Parathyroid adenoma (tissue), 2 donors: ENCODE measurements around the gene ST3GAL4.
"Not testable (repeated sequence)": the region's sequence is repeated elsewhere in the genome, so short reads cannot be mapped to it uniquely, and the experiment has no call there.

Experiments used
- H2AFZ ChIP-seq: fragments of 300-600 bp; sonication (generic); one replicate; pipeline ENCODE4 v1.7.0; 2017; ENCODE audit warnings: antibody characterized with exemption, mild to moderate bottlenecking
- H3K27ac ChIP-seq: fragments of 300-600 bp; sonication (generic); one replicate; pipeline ENCODE4 v1.7.0; 2017
- H3K27me3 ChIP-seq: fragments of 300-600 bp; sonication (generic); one replicate; pipeline ENCODE4 v1.7.0; 2017; ENCODE audit warnings: low read length; ENCODE audit not compliant: control insufficient read depth, insufficient read depth
- H3K36me3 ChIP-seq: fragments of 300-600 bp; sonication (generic); one replicate; pipeline ENCODE4 v1.7.0; 2017; ENCODE audit warnings: low read length; ENCODE audit not compliant: control insufficient read depth, insufficient read depth
- H3K4me1 ChIP-seq: fragments of 300-600 bp; sonication (generic); one replicate; pipeline ENCODE4 v1.7.0; 2017; ENCODE audit warnings: control low read depth
- H3K4me2 ChIP-seq: fragments of 300-600 bp; sonication (generic); one replicate; pipeline ENCODE4 v1.7.0; 2017; ENCODE audit warnings: low read length
- H3K4me3 ChIP-seq: fragments of 300-600 bp; sonication (generic); one replicate; pipeline ENCODE4 v1.7.0; 2017; ENCODE audit warnings: low read depth, low read length
- H3K79me2 ChIP-seq: fragments of 300-600 bp; sonication (generic); one replicate; pipeline ENCODE4 v1.7.0; 2017; ENCODE audit warnings: control low read depth
- H3K9ac ChIP-seq: fragments of 300-600 bp; sonication (generic); one replicate; pipeline ENCODE4 v1.7.0; 2017; ENCODE audit warnings: mild to moderate bottlenecking
- H3K9me3 ChIP-seq: fragments of 300-600 bp; sonication (generic); one replicate; pipeline ENCODE4 v1.7.0; 2017; ENCODE audit warnings: low read length; ENCODE audit not compliant: control insufficient read depth
- TF ChIP-seq, protein P1 (sequence below): fragments of 300-600 bp; sonication (generic); IDR thresholded peaks from one replicate; pipeline ENCODE4 v1.7.0; 2017; ENCODE audit warnings: antibody characterized with exemption, mild to moderate bottlenecking
- donor health status: primary hyperparathyroidism.

Gene ST3GAL4

DNA sequence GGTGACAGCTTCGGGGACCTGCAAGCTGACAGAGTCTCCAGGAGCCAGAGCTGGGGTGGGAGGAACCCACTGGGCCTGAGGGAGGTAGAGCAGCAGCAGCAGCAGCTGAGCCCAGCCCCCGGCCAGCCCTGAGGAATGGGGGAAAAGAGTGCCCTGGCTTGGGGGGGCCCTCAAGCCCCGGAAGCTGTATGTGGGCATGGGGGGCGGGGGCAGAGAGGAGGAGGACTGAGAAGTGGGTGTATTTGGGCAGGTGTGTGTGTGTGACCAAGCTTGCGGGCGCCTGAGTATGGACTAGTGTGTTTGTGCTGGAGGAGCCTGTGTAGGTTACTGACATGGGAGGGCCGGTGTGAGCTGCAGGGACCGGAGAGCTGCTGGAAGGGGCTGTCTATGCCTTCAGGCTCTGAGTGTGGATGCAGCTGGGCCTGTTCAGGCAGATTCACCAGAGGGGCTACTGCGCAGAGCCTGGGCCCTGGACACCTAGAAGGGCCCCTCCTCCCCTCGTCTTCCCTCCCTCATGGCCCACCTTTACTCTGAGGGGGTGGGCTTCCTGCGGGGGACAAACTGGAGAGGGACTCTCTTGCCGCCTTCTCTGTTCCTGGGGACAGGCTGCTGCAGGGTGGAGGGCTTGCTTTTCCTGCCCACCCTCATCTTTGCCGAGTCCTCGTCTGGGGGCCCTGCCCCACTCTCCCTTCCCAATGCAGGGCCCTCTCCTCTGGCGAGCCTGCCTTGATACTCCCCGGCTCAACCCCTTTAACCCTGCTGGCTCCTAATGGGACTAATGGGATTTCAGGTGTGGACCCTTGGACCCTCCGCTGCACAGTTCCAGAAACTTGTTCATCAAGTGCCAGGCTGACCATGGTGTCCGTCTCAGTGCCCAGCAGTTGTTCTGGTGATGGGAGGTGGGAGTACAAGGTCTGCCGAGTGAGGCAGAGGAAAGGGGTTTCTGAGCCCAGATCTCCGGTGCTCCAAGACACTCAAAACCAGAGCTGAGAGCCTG lies 28.2 kb downstream of the ST3GAL4 start:
- H3K4me3 ChIP-seq = no peak overlapping the region
- no peaks in the 10 kb centered on the region for H3K79me2 ChIP-seq
- H3K36me3 ChIP-seq = no peaks in the 10 kb centered on the region
- no peak overlapping the region for H3K27ac ChIP-seq
- no peak overlapping the region for H3K9ac ChIP-seq
- no peak overlapping the region for H2AFZ ChIP-seq
- no peaks in the 10 kb centered on the region for H3K27me3 ChIP-seq
- no peak overlapping the region for H3K4me2 ChIP-seq
- TF ChIP-seq, protein P1, sequence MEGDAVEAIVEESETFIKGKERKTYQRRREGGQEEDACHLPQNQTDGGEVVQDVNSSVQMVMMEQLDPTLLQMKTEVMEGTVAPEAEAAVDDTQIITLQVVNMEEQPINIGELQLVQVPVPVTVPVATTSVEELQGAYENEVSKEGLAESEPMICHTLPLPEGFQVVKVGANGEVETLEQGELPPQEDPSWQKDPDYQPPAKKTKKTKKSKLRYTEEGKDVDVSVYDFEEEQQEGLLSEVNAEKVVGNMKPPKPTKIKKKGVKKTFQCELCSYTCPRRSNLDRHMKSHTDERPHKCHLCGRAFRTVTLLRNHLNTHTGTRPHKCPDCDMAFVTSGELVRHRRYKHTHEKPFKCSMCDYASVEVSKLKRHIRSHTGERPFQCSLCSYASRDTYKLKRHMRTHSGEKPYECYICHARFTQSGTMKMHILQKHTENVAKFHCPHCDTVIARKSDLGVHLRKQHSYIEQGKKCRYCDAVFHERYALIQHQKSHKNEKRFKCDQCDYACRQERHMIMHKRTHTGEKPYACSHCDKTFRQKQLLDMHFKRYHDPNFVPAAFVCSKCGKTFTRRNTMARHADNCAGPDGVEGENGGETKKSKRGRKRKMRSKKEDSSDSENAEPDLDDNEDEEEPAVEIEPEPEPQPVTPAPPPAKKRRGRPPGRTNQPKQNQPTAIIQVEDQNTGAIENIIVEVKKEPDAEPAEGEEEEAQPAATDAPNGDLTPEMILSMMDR = no peak
- H3K4me1 ChIP-seq = no peaks in the 10 kb centered on the region
- no peaks in the 10 kb centered on the region for H3K9me3 ChIP-seq

DNA sequence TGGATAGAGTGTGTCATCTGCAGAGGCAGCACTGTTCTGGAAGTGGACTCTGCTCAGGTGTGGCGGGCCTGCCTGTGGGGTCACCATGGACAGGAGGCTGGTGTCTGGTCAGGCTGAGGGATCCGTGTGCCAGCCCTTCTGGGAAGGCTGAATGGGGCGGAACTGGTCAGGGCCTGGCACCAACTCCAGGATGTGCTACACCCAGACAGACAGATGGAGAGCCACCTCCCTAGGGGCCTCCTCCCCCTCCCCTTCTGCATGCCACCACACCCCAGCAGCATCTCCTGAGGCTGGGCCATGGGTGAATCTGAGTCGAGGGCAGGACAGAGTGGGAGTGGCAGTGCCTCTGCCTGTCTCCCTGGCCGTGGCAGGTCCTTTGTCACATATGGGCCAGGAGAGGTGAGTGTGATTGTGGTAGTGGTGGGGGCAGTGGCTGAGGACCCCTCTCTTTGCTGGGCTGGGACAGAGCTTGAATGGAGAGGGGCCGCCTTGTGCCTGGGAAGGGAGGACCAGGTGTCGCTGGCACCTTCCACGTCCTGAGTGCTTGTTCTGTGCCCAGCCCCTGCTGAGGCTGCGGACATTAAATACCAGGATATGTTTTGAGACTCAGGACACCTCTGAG lies 29.1 kb downstream of the ST3GAL4 start:
- TF ChIP-seq, protein P1 = no peak
- H3K27ac ChIP-seq = no peak overlapping the region
- H3K9ac ChIP-seq = no peak overlapping the region
- H3K79me2 ChIP-seq = no peaks in the 10 kb centered on the region
- no peaks in the 10 kb centered on the region for H3K27me3 ChIP-seq
- no peak overlapping the region for H2AFZ ChIP-seq
- no peaks in the 10 kb centered on the region for H3K9me3 ChIP-seq
- H3K4me2 ChIP-seq = no peak overlapping the region
- no peaks in the 10 kb centered on the region for H3K4me1 ChIP-seq
- no peaks in the 10 kb centered on the region for H3K36me3 ChIP-seq
- H3K4me3 ChIP-seq = no peak overlapping the region

DNA sequence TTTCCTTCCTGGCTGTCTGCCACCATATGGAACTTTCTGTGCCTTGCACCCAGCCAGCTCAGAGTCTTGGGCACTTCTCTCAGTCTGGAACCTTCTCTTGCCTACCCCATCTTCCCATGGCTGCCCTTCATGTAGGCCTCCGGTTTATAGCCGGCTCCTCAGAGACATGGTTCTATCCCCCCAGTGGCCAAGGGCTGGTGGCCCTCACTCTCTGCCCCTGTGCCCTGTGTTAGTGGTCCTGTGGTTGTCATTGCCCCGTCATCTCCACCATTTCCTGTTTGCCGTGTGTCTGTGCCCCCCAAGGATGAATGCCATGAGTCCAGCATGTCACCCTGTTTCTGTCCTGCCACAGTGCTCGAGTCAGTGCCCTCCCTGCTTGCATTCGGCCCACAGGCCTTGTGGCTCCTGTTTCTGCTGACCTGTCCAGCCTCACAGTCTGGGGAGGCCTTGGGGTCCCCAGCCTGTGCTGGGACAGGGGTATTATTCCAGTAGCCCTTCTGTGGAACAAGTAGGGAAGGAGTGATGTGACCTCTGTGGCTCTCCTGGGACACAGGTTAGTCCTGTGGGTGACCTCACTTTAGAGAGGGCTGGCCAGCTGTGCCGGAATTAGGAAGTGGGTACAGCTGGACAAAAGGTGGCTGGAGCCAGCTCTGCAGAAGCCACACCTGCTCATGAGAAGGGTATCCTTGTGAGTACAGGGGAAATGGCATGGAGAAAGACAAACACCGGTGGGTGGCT lies 30.7 kb downstream of the ST3GAL4 start:
- Histone ChIP-seq H3K27ac (no peak overlapping the region), H3K4me3 (no peak overlapping the region), H3K4me2 (no peak overlapping the region), H3K27me3 (no peaks in the 10 kb centered on the region), H3K36me3 (no peaks in the 10 kb centered on the region), H2AFZ (no peak overlapping the region), H3K9ac (no peak overlapping the region), H3K79me2 (no peaks in the 10 kb centered on the region), H3K9me3 (no peaks in the 10 kb centered on the region), H3K4me1 (no peaks in the 10 kb centered on the region)
- TF ChIP-seq, protein P1 = no peak

DNA sequence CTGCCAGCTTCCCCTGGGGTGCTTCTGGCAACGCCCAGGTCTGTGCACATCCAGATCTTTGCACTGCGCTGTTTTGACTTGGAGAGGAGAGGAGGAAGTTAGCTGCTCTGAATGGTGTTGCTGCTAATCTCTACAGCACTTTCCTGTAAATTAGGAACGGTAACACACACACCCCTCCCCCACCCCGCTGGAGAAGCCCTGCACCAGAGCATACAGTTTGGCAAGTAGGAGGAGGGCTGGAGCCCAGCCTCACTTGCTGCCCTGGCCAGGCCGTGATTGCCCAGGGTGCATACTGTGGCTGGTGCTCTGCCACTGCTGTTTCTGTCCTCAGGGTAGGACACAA lies 31.2 kb downstream of the ST3GAL4 start:
- H3K4me1 ChIP-seq, H3K27ac ChIP-seq, H3K9ac ChIP-seq, H3K9me3 ChIP-seq, H3K4me2 ChIP-seq, H2AFZ ChIP-seq, H3K79me2 ChIP-seq, H3K27me3 ChIP-seq, H3K4me3 ChIP-seq, H3K36me3 ChIP-seq: not testable (repeated sequence)

DNA sequence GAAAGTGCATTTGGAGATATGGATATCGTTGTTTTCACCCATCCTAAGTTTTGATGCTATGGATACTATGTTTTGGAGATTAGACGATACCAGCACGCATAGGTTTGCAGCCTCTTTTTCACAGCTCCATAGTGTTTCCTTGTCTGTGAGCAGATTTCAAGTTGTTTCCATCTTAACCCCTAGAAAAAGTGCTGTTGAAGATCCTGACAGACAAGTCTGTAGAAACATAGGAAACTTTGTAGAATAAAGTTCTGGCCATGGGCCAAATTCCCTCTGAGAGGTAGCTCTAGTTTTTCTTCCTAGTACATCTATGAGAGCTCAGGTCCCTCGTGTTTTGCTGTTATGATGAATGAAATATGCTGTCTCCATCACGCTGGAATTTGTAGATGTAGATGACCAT lies 32.4 kb downstream of the ST3GAL4 start:
- Histone ChIP-seq H3K36me3 (no peaks in the 10 kb centered on the region), H3K9me3 (no peaks in the 10 kb centered on the region), H3K9ac (no peak overlapping the region), H3K79me2 (no peaks in the 10 kb centered on the region), H3K27ac (no peak overlapping the region), H3K4me3 (no peak overlapping the region), H3K4me2 (no peak overlapping the region), H3K27me3 (no peaks in the 10 kb centered on the region), H3K4me1 (no peaks in the 10 kb centered on the region), H2AFZ (no peak overlapping the region)
- TF ChIP-seq, protein P1 = no peak
